IPS-18a (cell line): ENCODE results near the gene PAXX.

Source experiments
- H3K27ac ChIP-seq: one replicate; pipeline ENCODE4 v1.5.1; 2013; ENCODE audit warnings: low read length
- H3K27me3 ChIP-seq: one replicate; pipeline ENCODE4 v1.6.1; 2013; ENCODE audit warnings: mild to moderate bottlenecking, low read length; ENCODE audit not compliant: control insufficient read depth, insufficient read depth
- H3K36me3 ChIP-seq: one replicate; pipeline ENCODE4 v1.6.1; 2013; ENCODE audit warnings: low read depth, low read length; ENCODE audit not compliant: control insufficient read depth
- H3K4me1 ChIP-seq: one replicate; pipeline ENCODE4 v1.6.1; 2013; ENCODE audit warnings: low read depth, low read length; ENCODE audit not compliant: control insufficient read depth
- H3K4me3 ChIP-seq: one replicate; pipeline ENCODE4 v1.5.1; 2013; ENCODE audit warnings: low read length
- H3K9ac ChIP-seq: one replicate; pipeline ENCODE4 v1.6.1; 2013; ENCODE audit warnings: mild to moderate bottlenecking, low read length, moderate library complexity
- H3K9me3 ChIP-seq: one replicate; pipeline ENCODE4 v1.6.1; 2013; ENCODE audit warnings: low read depth, low read length; ENCODE audit not compliant: control insufficient read depth

PAXX gene

DNA sequence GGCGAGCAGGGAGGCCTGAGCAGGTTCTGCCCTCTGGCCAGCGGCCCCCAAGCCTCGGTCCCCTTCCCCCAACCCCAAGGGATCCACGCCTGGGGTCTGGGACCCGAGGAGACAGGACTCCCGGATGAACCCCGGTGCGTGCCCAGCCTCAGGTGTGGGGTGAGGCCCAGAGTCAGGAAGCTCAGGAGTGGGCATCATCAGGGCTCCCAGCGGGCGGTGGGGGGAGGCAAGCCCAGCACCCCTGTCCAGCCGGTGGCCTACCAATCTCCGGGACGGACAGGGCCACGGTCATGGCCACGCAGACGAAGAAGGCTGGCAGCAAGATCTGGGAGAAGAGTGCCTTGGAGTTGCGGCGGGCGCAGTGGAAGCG, 21.3 kb downstream of the PAXX start:
- no peak overlapping the region for H3K4me3 ChIP-seq

DNA sequence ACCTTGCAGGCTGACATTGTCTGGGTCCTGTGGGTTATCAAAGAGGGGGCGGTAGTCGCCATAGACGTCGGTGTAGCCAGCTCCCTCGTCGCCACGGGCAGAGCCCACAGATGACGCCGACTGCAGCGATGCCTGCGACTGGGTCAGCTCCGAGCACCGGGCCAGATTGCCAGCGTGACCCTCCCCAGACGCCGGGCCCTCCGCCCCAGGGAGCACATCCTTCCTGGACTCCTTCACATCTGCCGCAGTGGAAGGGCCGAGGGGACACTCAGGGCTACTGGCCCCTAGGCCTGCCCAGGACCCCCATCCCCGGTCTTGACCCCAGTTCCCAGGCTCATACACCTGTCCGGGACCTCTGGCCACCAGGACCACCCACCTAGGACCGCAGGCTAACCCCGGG, 21.9 kb downstream of the PAXX start:
- H3K9me3 ChIP-seq, result no peaks in the 10 kb centered on the region
- H3K27ac ChIP-seq, result no peak overlapping the region
- no peaks in the 10 kb centered on the region for H3K27me3 ChIP-seq
- no peak overlapping the region for H3K4me3 ChIP-seq
- H3K36me3 ChIP-seq, result no peaks in the 10 kb centered on the region
- no peak overlapping the region for H3K9ac ChIP-seq
- no peaks in the 10 kb centered on the region for H3K4me1 ChIP-seq

More for the DNA sequence above, 21.3 kb downstream of the PAXX start:
- Histone ChIP-seq H3K4me1 (no peaks in the 10 kb centered on the region), H3K27me3 (no peaks in the 10 kb centered on the region), H3K9ac (no peak overlapping the region), H3K9me3 (no peaks in the 10 kb centered on the region), H3K27ac (no peak overlapping the region), H3K36me3 (no peaks in the 10 kb centered on the region)

DNA sequence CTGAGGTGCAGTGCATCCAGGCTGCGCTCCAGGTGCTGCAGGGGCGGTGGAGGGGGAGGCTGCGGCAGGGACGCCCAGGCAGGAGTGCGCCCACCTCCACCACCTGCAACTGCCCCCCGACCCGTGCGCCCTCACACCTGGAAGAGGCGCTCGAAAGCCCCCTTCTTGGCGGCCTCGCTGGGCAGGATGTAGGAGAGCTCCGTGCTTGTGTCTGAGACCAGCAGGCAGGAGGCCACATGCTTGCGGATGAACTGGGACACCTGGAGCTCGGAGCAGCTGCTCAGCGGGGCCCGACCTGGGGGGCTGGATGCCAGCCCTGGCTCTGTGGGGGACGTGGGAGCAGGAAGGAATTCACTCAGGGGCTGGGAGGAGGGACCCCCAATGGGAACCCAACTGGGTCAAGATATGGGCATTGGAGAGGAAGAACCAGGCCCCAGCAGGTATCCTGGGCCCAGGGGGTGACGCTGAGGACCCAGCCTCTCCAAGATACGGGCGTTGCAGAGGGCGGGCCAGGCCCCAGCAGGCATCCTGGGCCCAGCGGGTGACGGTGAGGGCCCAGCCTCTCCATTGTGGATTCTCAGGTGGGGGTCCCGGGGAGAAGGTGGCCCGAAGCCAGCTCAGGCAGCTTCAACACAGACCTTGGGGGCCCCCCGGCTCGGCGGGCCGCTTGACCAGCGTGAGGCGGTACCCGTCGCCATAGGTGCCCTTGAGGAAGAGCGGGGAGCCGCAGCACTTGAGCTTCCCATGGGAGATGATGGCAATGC, 22.7 kb downstream of the PAXX start:
- Histone ChIP-seq H3K9ac (no peak overlapping the region), H3K9me3 (no peaks in the 10 kb centered on the region), H3K4me3 (no peak overlapping the region), H3K36me3 (no peaks in the 10 kb centered on the region), H3K4me1 (no peaks in the 10 kb centered on the region), H3K27ac (no peak overlapping the region), H3K27me3 (no peaks in the 10 kb centered on the region)

DNA sequence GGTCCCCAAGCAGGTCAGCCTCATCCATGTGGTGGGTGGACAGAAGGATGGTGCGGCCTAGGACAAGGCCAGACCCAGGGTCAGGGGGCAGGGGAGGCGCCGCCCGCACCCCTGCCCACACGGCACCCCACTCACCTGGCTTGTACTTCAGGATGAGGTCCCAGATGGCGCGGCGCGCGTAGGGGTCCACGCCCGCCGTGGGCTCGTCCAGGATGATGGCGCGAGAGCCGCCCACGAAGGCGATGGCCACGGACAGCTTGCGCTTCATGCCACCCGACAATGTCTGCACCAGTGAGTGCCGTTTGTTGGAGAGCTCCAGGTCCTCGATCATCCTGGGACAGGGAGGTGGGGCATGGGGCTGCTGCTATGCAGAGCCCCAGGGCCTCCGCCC, 23.3 kb downstream of the PAXX start:
- H3K4me1 ChIP-seq, result no peaks in the 10 kb centered on the region
- H3K27ac ChIP-seq, result no peak overlapping the region

DNA sequence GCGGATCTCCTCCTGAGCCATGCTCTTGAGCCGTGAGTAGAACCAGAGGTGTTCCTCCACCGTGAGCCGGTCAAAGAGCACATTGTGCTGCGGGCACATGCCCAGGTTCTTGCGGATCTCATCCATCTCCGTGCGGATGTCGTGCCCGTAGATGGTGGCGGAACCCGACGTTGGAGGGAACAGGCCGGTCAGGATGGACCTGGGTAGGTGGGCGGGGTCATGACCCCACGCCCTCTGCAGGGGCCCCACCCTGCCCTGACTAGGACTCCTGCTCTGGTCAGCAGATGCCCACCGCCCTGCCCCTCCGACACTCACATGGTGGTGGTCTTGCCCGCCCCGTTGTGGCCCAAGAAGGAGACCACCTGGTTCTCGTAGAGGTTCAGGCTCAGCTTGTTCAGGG, 23.8 kb downstream of the PAXX start:
- no peaks in the 10 kb centered on the region for H3K4me1 ChIP-seq
- H3K9ac ChIP-seq, result no peak overlapping the region
- no peak overlapping the region for H3K27ac ChIP-seq
- H3K27me3 ChIP-seq, result no peaks in the 10 kb centered on the region
- no peak overlapping the region for H3K4me3 ChIP-seq
- H3K36me3 ChIP-seq, result no peaks in the 10 kb centered on the region
- H3K9me3 ChIP-seq, result no peaks in the 10 kb centered on the region

More for the DNA sequence above, 23.3 kb downstream of the PAXX start:
- Histone ChIP-seq H3K36me3 (no peaks in the 10 kb centered on the region), H3K27me3 (no peaks in the 10 kb centered on the region), H3K4me3 (no peak overlapping the region), H3K9me3 (no peaks in the 10 kb centered on the region), H3K9ac (no peak overlapping the region)

DNA sequence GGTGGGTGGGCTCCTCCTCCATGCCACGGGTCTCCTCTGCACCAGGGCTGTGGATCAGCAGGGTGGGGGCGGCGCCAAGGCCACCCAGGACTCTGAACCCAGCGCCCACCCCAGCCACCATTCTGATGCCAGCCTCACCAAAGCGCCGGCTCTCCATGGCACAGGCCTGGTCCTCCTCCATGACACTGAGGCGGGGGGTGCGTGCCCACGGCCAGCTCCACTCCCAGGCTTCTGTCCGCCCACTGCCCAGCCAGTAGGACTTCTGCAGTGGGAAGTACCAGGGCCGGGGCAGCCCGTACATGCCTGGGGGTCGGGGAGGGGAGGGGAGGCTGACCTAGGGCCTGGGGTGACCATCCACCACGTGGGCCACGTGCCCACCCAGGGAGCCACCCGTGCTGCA, 24.2 kb downstream of the PAXX start:
- Histone ChIP-seq H3K27me3 (no peaks in the 10 kb centered on the region), H3K27ac (no peak overlapping the region), H3K4me1 (no peaks in the 10 kb centered on the region), H3K9ac (no peak overlapping the region), H3K9me3 (no peaks in the 10 kb centered on the region), H3K36me3 (no peaks in the 10 kb centered on the region), H3K4me3 (no peak overlapping the region)

DNA sequence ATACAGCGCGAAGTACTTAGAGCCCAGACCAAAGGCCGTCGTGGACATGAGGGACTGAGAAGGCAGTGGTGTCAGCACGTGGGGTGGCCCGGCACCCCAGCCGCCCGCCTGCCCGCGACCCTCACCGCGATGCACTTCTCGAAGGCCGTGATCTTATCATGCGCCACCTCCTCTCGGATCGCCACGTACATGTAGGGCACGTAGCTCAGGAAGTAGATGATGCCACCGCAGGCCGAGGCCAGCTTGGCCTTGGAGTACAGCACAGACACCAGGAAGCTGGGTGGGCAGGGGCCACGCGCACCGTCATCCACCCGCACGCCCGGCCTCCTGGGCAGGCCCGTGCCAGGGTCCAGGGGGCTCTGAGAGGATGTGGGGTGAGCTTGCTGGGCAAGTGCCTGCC, 24.8 kb downstream of the PAXX start:
- H3K9me3 ChIP-seq, result no peaks in the 10 kb centered on the region
- no peaks in the 10 kb centered on the region for H3K27me3 ChIP-seq
- H3K9ac ChIP-seq, result no peak overlapping the region
- no peak overlapping the region for H3K4me3 ChIP-seq
- no peaks in the 10 kb centered on the region for H3K4me1 ChIP-seq
- no peak overlapping the region for H3K27ac ChIP-seq
- H3K36me3 ChIP-seq, result no peaks in the 10 kb centered on the region

DNA sequence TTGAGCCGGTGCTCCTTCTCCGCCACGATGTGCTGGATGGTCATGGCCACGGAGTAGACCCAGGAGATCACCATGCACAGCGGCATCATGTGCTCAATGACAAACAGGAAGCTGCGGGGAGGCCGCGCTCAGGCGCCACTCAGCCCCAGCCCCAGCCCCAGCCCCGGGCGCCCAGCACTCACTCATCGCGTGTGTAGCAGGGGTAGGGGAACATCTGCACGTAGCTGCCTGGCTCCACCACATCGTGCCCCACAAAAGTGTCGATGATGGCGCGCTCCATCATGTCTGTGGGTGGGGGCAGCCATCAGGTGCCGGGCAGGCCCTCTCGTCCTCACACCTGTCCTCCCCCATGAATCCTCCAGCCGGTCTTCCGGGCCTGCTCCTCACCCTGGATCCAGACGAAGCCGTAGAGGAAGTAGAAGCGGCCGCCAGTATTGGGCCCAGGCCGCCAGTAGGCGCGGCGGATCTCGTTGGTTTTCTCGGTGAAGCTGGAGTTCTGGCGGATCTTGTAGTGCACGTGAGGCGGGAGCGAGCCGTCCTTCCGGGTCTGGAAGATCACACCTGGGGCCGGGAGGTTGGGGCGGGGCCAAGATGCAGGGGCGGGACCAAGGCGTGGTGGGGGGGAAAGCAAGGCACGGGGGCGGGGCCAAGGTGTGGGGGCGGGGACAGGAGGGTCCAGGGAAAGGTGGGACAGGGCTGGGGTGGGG, 25.7 kb downstream of the PAXX start:
- Histone ChIP-seq H3K36me3 (no peaks in the 10 kb centered on the region), H3K9ac (no peak overlapping the region), H3K27me3 (no peaks in the 10 kb centered on the region), H3K4me1 (no peaks in the 10 kb centered on the region), H3K4me3 (no peak overlapping the region), H3K27ac (no peak overlapping the region), H3K9me3 (no peaks in the 10 kb centered on the region)

DNA sequence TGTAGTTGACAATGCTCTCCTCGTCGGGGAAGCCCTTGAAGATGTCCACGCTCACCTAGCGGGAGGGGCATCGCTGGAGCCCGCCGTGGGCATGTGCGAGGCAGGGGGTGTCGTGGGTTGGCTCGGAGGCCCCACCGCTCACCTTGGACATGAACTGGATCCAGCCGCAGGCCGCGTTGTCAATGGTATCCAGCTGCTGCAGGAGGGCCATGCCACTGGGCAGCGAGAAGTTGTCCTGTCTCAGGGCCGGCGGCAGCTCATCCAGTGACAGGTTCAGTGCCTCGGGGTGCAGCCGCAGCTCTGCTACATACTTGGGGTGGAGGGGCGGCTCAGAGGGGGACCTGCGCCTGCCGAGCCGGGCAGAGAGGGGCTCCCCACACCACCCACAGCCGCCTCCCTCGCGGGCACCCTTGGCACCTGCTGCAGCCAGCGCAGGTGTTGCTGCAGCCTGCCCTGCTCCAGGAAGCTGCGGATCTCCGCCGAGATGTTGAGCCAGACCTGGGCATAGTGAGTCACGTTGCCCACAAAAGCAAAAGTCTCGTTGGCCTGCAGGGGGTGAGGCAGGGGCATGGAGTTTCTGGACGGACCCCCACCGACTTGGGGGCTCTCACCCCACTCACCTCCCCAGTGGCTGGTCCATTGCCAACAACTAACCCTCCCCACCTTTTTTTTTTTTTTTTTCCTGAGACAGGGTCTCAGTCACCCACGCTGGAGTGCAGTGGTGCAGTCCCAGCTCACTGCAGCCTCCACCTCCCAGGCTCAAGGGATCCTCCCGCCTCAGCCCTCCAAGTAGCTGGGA, 26.7 kb downstream of the PAXX start:
- H3K27ac ChIP-seq, result no peak overlapping the region
- no peak overlapping the region for H3K9ac ChIP-seq

DNA sequence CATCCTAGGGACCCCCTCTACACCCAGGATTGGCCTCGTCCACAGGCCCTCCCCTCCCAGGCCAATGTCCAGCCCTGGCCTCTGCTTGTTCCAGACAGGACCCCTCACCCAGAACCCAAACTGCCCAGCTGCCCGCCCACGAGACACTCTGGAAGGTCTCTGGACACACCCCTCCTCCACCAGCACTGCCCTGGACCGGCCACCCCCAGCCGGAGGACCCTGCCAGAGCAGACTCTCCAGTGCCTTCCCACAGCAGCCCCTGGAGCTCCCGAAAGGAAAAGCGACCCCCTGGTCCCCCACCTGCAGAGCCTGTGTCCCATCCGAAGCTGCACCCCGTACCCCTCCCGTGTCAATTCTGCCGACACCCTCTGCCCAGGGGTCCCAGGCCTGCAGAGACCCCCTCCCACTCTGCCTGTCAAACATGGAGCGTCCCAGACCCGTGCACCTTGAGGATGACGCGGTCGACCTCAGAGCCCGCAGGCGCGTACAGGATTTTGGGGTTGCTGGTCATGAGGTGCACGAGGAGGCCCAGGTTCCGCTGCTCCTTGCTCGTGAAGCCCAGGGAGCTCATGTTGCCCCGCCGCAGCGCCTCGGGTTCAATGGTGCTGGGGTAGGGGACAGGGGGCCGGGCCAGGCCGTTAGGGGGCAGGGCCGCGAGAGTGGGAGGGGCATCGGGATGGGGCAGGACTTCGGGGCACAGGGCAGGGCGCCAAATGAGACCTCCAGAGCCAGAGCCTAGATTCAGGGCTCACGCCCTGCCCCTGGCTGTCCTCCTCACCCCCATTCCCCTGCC, 27.9 kb downstream of the PAXX start:
- no peaks in the 10 kb centered on the region for H3K36me3 ChIP-seq
- no peak overlapping the region for H3K4me3 ChIP-seq
- H3K4me1 ChIP-seq, result no peaks in the 10 kb centered on the region
- H3K9me3 ChIP-seq, result no peaks in the 10 kb centered on the region
- no peak overlapping the region for H3K9ac ChIP-seq
- no peak overlapping the region for H3K27ac ChIP-seq
- H3K27me3 ChIP-seq, result no peaks in the 10 kb centered on the region

More for the DNA sequence above, 26.7 kb downstream of the PAXX start:
- H3K36me3 ChIP-seq, result no peaks in the 10 kb centered on the region
- no peak overlapping the region for H3K4me3 ChIP-seq
- no peaks in the 10 kb centered on the region for H3K9me3 ChIP-seq
- no peaks in the 10 kb centered on the region for H3K27me3 ChIP-seq
- no peaks in the 10 kb centered on the region for H3K4me1 ChIP-seq
